HG03066 (cell line): ENCODE data around the gene RPN2.

Experiments
- ATAC-seq: cut with Tn5 transposase; IDR thresholded peaks from one replicate; pipeline ENCODE4 v1.9.1; 2021; ENCODE audit warnings: low read depth; ENCODE audit not compliant: unreplicated experiment

Gene RPN2

DNA sequence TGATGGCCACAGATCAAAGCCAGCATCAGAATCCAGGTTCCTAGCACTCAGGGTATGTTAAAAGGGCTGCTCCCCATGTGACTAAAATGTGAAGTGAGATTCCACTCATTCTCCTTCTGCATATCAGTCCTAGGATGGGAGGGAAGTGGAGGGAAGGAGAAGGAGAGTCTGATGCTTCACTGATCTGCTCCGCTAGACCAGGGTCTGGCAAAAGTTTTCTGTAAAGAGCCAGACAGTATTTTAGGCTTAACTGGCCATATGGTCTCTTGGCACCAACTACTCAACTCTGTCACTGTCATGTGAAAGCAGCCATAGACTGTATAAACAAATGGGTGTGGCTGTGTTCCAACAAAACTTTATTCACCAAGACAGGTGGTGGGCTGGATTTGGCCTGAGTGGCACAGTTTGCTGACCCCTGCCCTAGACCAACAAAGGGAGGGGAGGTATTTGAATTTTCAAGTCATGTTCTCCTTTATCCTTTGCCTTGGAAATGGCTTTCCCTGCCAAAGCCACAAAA, 59.9 kb downstream of the RPN2 start:
- ATAC-seq: no peak

DNA sequence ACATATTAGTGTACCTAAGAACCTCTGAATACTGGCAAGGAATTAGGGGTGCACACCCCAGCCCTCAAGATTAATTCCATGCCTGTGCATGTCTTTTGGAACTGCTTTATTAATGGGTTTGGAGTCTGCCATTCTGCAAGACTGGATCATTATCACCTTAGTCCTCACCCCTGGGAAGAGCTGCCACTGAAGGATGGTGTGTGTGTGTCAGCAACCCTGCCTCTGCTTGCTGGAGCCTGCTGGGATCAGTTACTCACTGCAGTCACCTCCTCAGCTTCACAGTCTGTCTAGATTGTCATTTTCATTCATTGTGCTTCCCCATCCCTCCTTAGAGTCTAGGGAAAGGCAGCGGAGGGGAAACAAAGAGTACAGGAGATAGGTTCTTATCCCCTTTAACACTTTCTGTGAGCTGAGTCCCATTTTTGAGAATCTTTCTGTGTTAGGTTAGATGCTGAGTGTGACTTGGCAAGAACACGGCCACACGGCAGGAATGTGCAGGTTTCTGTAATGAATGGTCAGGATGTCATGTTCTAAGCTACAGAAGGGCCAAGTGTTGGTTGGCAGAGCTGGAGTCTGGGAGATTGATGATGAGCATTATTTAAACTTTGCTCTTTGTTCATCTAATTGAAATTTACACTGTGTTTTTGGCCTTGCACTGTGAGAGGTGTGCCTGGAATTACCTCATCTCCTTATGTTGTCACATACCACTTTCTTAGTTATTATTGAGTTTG, 61.4 kb downstream of the RPN2 start:
- no peak for ATAC-seq

DNA sequence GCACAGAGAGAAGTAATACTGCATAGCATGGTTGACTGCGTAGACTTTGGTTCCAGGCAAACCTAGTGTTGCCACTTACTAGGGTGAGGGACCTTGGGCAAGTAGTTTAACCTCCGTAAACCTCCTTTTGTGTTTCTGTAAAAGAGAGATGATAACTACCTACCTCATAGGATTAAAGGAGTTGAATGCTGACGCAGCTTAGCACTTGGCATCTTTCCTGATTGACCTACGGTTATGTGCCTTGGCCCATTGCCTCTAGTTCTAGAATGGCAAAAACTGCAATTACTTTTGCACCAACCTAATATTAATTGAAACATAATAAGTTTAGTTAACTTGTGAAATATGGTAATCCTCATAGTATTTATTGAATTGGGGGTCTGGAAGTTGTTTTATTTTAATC, 63.4 kb downstream of the RPN2 start:
- ATAC-seq: no peak

DNA sequence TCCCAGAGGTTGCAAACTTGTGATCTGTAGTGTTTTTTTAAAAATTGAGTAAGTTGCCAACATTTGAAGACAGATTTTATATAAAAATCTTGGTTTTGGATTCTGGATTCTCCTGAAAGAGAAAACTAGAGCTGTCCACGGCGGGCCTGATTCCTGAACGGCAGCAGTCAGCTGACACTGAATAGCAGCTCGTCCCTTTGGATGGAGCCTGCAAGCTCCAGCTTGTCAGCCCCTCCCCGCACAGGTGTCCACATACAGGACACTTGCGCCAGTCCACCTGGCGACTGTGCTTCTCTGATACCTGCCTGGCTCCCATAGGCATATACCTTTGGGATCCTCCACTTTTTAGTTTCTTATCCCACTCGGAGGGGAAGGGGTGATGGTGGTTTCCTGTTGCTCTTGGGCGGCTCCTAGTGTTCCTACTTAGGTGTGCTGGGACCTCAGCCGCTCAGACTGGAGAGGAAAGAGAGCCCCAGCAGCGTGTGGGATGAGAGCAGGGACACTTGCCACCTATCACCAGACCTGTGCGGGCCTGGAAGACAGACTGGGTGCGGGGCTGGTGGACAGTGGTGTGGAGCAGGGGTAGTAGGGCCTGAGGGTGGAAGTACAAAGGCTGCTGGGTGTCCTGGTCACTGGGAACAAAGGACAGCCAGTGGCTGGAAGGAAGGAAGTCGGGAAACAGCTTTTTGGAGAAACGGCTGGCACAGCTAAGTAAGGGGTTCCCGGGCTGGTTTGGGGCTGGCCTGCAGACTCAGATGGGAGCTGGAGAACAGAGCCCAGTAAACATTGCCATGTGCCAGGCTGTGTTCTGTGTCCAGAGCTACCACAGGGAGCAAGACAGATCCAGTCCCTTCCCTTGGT, 64.2 kb downstream of the RPN2 start:
- no peak for ATAC-seq

DNA sequence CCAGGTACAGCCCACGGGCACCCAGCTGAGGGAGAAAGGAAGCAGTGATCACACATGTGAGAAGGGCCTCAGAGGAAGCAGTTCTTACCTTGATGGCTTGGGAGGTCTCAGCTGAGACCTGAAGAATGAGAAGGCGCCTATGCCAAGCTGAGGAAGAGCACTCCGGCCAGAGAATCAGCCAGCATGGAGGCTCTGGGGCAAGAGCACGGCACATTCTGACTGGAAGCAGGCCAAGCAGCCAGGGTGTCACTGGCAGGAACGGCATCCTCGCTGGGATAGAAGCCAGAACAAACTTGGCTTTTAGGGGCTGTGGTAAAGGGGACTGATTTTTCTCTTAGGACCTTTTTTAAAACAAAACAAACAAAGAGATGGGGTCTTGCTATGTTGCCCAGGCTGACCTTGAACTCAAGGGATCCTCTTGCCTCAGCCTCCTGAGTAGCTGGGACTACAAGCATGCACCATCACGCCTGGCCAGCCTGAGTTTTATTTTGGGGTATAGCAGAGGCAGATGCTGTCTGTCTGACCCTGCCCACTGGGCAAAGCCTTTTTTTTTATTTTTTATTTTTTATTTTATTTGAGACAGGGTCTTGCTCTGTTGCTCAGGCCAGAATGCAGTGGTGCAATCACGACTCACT, 64.9 kb downstream of the RPN2 start:
- ATAC-seq: no peak

DNA sequence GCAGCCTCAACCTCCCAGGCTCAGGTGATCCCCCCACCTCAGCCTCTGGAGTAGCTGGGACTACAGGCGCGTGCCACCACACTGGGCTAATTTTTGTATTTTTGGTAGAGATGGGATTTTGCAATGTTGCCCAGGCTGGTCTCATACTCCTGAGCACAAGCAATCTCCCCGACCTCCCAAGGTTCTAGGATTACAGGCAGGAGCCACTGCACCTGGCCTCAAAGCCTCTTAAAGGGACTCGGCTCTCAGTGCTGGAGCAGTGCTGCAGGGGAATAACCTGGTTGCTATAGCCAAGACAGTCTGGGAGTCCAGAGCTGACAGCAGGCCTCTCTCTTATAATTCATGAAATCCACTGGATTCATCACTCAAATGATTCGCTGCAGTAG, 65.4 kb downstream of the RPN2 start:
- no peak for ATAC-seq

DNA sequence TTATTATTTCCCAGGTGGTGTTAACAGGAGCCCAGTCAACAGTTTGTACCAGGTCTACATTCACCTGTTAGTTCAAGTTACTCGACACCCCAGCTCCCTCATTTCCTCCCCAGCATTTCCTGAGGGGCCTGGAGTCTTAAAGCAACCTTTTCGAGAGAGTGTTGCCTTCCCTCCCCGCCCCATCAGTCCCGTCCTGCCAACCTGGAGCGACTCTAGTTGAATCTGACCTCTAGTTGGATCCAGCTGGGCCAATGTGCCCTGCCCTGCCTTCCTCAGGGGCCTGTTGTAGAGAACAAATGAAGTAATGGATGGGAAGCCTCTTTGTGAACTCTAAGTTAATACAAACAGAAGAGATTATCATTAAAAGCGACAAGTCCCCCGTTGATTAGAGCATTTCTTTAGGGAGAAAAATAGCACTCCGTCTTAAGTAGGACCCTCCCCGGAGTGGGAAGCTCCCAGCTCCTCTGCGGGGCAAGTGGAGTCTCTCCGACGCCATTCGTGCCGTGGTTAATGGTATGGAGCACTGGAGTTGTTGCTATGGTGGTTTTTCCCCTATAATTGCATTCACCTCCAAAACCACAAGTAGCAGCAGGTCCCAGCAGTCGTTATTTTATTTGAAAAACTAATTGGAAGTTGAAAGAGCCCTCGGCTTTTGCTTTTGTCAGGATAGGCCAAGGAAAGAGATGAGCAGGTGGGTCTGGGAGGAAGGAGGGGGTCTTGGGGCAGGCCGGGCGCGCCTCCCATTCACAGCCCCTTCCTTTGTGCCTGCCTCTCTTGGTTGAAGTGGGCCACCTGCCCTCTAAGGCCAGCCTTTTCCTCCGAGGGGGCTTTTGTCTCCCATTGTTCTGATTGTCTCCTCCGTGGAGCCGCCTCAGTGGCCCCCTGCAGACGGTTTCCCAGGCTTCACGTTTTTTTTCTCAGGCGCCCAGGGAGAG, 66.4 kb downstream of the RPN2 start:
- ATAC-seq: no peak

DNA sequence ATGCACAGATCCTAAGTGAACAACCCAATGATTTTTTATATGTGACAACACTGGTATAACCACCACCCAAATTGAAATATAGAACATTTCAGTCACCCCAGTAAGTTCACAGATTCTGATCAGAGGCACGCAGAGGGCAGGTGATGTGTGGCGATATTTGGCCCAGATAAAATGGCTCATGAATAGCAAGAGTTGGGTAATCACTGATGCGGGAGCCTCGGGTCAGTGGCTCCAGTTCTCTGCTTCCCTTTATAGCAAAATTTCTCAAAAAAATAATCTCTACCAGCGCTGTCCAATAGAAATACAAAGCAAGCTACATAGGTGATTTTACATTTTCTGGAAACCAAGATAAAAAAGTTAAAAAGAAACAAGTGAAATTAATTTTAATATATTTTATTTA, 67.6 kb downstream of the RPN2 start:
- no peak for ATAC-seq

DNA sequence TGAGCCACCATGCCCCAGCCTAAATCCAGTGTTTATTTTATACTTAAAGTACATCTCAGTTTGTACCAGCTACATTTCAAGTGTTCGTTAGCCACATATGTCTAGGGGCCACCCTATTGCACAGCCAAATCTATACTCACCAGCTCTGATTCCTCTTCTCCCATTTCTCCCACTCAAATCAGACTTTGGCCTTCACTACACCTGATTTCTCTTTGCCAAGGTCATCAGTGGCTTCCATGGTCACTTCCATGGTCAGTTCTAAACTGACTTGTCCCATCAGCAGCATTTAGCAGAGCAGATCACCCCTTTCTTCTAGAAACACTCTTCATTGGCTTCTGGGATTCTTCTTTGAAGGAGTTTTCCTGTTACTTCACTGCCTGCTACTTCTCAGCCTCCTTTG, 68.4 kb downstream of the RPN2 start:
- no peak for ATAC-seq

DNA sequence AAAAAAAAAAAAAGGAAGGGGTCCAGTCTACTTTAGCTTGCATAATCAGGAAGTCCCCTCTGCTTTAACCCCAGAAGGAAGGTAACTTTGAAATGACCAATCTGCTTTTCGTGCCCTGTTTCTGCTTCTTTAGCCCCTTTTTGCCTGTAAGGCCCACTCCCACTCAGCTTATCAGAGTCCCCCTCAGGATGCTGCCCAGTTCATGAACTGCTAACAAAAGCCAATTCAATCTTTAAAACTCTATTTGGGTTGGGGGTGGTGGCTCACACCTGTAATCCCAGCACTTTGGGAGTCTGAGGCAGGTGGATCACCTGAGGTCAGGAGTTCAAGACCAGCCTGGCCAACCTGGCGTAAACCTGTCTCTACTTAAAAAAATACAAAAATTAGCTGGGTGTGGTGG, 70.2 kb downstream of the RPN2 start:
- no peak for ATAC-seq

DNA sequence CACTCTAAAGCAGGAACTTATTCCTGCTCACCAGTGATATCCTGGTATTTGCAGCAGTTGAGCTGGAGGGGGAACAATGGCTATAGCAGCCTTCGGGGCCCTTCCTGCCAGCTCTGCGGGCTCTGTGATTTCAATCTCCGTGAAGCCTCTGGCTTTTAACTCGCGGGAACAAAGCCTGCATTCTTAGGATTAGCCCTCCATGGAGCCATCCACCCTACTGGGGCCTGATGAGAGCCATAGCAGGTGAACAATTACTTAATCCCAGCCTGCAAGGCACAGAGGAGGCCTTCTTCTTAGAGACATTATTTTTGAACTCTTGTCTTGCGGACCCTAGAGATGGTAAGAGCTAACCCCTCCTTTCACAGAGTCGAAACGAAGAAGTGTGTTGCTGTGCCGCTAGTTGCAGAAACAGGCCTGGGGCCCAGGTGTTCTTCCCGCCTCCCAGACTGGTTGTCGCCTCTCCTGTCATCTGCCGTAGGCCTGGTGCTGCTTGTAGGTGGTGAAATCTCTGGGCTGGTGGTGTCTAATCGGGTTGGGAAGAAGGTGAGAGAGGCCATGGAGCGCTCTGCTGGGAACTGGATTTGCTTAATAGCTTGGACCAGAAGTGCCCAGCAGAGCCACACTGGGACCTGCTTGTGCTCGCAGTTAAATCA, 72.8 kb downstream of the RPN2 start:
- ATAC-seq: no peak

DNA sequence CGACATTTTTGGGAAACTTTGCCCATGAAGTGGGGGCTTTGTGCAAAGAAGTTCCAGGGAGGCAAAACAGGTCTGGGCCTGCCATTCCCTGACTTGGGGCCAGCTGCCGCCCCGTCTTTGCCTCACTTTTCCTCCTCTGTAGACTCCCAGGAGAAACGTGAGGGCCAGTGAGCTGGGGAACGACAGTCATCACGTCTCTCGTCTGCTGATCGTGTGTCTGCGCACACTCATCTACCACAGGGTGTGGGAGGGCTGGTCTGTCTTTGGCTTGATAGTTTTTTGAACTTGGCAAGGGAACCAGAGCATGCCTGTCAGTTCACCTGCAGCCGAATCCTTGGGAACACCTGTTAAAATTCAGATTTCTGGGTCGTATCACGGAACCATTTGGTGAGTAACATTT, 74.0 kb downstream of the RPN2 start:
- ATAC-seq: no peak

DNA sequence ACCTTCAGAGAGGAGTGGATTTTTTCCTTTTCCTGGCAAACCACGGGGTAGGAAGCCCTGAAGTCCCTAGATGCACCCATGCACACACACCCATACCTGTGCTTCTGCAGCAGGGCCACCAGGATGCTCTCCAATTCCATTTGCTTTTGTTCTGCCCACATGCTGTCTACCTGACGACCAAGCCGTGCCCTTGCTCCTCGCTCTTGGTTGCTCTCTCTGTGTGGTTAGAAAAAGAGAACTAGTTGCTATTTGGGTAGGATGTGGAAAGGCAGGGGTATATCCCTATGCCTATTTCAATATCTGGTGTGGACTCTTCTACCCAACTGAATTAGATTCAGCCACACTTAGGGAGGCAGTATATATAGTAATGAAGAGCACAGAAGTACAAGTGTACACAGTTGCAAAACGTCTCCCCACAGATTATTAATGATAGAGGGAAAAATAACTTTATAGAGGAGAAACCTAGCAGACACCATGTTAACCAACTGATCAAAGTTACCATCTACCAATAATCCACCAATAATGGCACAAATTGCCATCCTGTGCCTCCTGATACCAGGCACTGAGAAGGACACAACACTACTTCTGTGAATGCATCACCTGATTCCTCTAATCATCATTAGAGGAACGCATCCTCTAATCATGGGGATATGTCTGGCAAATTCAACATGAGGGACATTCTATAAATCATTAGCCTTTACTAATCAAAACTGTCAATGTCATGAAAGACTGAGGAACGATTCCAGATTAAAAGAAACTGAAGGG, 75.2 kb downstream of the RPN2 start:
- ATAC-seq: no peak

DNA sequence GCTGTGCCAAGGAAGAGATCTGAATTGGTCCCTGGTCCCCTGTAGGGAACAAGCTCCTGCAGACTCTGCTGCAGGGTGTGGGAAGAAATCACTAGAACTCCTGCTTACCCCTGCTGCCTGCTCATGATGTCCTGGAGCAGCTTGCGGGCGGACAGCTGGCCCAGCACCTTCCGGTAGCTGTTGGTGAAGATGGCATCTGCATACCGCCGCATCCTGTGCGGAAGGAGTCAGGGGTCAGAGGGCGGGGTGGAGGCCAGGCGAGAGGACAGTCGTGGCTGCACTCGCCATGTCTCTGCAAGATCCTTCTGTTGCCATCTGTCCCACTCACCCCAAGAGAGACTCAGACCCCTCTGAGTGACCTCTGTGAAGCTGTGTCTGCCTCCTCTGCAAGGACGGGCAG, 77.2 kb downstream of the RPN2 start:
- ATAC-seq: no peak

DNA sequence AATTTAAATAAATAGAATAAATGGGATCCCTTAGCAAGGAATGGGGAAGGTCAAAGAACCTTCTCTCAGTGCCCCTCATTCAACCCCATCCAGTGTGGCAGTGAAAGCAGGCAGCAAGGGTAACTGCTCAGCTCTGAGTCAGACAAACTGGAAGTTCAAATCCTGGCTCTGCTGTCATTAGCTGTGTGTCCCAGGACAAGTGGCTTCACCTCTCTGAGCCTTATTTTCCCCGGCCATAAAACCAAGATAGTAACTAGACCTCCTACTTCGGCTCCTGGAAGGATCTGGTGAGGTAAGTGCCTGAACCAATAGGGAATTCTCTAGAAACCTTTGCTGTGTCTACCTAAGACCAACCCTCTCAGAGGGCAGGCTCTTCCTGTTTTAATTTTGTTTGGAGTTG, 78.4 kb downstream of the RPN2 start:
- ATAC-seq: no peak

DNA sequence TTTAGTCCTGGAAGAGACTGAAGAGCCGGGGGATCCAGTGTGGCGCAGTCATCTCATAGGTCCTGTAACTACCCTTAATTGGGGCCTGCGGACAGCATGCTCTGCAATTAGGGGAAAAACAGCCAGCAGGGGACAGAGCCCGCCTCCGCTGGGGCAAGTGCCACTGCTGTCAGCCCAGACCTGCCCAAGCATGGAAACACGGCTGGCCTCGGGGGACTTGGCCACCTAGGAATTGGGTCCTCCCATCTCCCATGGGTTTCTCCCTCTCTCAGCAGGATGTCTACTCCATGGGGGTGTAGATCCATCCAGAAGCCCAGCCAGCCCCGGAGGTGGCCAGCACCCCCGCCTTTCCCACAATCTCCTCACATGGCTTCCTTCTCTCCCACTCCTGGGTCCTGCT, 78.9 kb downstream of the RPN2 start:
- no peak for ATAC-seq

DNA sequence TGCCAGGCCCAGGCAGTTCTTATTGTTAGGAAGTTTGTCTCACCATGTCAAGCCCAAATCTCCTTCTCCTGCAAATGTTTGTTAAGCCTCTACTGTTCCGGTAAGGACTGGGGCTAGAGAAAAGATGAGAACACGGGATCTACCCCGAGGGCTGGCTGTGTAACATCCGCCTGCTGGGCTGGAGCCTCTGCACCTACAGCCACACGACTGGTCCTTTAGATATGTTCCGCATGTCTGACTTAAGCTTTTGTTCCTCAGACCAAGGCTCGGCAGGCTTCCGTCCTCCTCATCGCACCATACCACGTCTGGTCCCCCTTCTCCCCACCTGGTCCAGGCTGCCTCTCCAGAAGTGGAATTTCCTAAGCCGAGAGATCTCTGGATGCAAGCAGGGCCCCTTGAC, 79.9 kb downstream of the RPN2 start:
- ATAC-seq: no peak

DNA sequence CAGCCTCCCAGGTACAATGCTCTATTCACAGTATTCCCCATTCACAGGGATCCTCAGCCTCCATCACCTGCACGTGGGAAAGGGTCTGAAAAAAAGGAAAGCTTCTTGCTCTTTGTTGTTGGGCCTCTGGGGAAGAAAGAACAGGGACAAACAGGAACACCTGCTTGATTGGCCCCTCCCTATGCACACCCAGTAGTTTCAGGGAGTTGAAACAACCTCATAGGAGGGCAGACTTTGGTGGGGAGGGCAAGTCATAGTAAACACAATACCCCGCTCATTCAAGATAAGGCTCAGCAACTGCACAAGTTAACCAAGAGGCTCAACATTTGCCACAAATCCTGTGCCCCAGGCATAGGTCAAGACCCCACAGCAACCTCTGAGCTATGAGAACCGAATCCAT, 80.7 kb downstream of the RPN2 start:
- no peak for ATAC-seq

DNA sequence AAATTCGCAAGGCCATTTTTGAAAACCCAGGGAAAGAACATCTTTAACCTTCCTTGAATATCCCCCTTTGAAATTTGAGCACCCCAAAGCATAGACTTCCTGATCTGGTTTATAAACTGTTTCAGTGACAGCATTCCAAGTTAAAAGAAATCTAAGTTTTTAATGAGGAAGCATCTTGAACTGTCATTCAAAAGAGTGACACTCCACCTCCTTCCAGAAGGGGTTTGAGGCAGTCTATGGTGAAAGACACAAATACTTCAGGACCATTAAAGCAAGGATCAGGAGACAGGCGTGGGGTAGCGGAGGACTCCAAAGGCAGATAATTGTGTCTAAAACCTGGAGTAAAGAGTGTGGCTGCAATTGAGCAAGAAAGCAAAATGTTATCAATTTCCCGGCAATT, 81.8 kb downstream of the RPN2 start:
- ATAC-seq: no peak
